HepG2 (cell line): ENCODE results near the gene BRCA1. TPM values are rescaled to one million over a fixed set of nuclear protein-coding genes. Genes with fewer than 3 reads are reported as not detected.

ENCODE experiments used
- DR1 ChIP-seq: sonication (generic); formaldehyde crosslinking; IDR thresholded peaks from 2 replicates; pipeline ENCODE4 v1.8.0; 2021; ENCODE audit warnings: mild to moderate bottlenecking, missing genetic modification reagents, inconsistent platforms
- HDAC1 ChIP-seq: sonication (generic); formaldehyde crosslinking; IDR thresholded peaks from 2 replicates; pipeline ENCODE4 v1.5.1; 2020; ENCODE audit warnings: mild to moderate bottlenecking, missing genetic modification reagents
- HNRNPLL ChIP-seq: fragments of 200-400 bp; formaldehyde crosslinking; IDR thresholded peaks from 2 replicates; pipeline ENCODE4 v1.6.1; 2017; ENCODE audit warnings: mild to moderate bottlenecking, low read depth, low read length; ENCODE audit not compliant: poor library complexity, severe bottlenecking
- KDM5B ChIP-seq: sonication (generic); formaldehyde crosslinking; IDR thresholded peaks from 2 replicates; pipeline ENCODE4 v1.4.0; 2020; ENCODE audit warnings: missing genetic modification reagents, mild to moderate bottlenecking, borderline replicate concordance
- RBAK ChIP-seq: sonication (generic); formaldehyde crosslinking; IDR thresholded peaks from 2 replicates; pipeline ENCODE4 v1.5.1; 2020; ENCODE audit warnings: mild to moderate bottlenecking, missing genetic modification reagents
- RFX1 ChIP-seq: fragments of 450-650 bp; IDR thresholded peaks from 2 replicates; pipeline ENCODE4 v1.6.1; 2017
- SOX13 ChIP-seq, 3 experiments: fragments of 450-650 bp in 1 of 3; sonication (generic) in 1 of 3; formaldehyde crosslinking in 1 of 3; IDR thresholded peaks in 2 of 3; conservative IDR thresholded peaks in 1 of 3; 2 replicates each; pipeline versions ENCODE4 v1.5.0 to v1.6.1; 2016 to 2020; ENCODE audit warnings: antibody characterized with exemption in 1 of 3, mild to moderate bottlenecking in 1 of 3, missing compliant biosample characterization in 1 of 3, missing genetic modification reagents in 1 of 3, moderate library complexity in 1 of 3
- ZFP41 ChIP-seq: sonication (generic); formaldehyde crosslinking; IDR thresholded peaks from 2 replicates; pipeline ENCODE4 v1.4.0; 2020; ENCODE audit warnings: mild to moderate bottlenecking, missing genetic modification reagents, borderline replicate concordance
- ZNF232 ChIP-seq: sonication (generic); formaldehyde crosslinking; IDR thresholded peaks from 2 replicates; pipeline ENCODE4 v1.4.0; 2020; ENCODE audit warnings: missing genetic modification reagents, borderline replicate concordance
- ZNF33B ChIP-seq: sonication (generic); formaldehyde crosslinking; IDR thresholded peaks from 2 replicates; pipeline ENCODE4 v1.5.1; 2020; ENCODE audit warnings: mild to moderate bottlenecking, missing genetic modification reagents
- ZNF530 ChIP-seq: sonication (generic); formaldehyde crosslinking; IDR thresholded peaks from 2 replicates; pipeline ENCODE4 v1.5.0; 2020; ENCODE audit warnings: low read depth, mild to moderate bottlenecking, missing genetic modification reagents
- ZNF572 ChIP-seq: sonication (generic); formaldehyde crosslinking; IDR thresholded peaks from 2 replicates; pipeline ENCODE4 v1.5.1; 2020; ENCODE audit warnings: mild to moderate bottlenecking, missing genetic modification reagents
- ZNF670 ChIP-seq: sonication (generic); formaldehyde crosslinking; IDR thresholded peaks from 2 replicates; pipeline ENCODE4 v1.8.0; 2022; ENCODE audit warnings: mild to moderate bottlenecking, missing genetic modification reagents, borderline replicate concordance
- ZNF737 ChIP-seq: sonication (generic); formaldehyde crosslinking; IDR thresholded peaks from 2 replicates; pipeline ENCODE4 v1.5.0; 2020; ENCODE audit warnings: missing genetic modification reagents, mild to moderate bottlenecking, borderline replicate concordance
- ZNF879 ChIP-seq: sonication (generic); formaldehyde crosslinking; IDR thresholded peaks from 2 replicates; pipeline ENCODE4 v1.8.1; 2023; ENCODE audit warnings: missing genetic modification reagents
- polyA plus RNA-seq, 8 experiments: library from polyadenylated mRNA; depleted of rRNA in 3 of 8; stranded (reverse) in 7 of 8; unstranded in 1 of 8; fragments of >200 nt; fragmentation: Illumina TruSeq in 4 of 8; extraction: Trizol in 4 of 8; gene quantifications; 2 replicates each; pipeline versions ENCODE4 v1.2.1 to v1.2.3, GENCODE V29; 2011 to 2016; ENCODE audit warnings: low read depth in 4 of 8, missing spikeins in 1 of 8, mixed read lengths in 1 of 8; ENCODE audit not compliant: insufficient read depth in 1 of 8
- total RNA-seq, 5 experiments: library from RNA; depleted of rRNA; stranded (reverse); fragments of >200 nt; fragmentation: Illumina TruSeq; extraction: Trizol; gene quantifications; 2 replicates each; pipeline ENCODE4 v1.2.3, GENCODE V29; 2016; ENCODE audit warnings: low read depth in 1 of 5
- TF ChIP-seq, protein P1 (sequence below): sonication (generic); formaldehyde crosslinking; IDR thresholded peaks from 2 replicates; pipeline ENCODE4 v1.5.1; 2020; ENCODE audit warnings: missing genetic modification reagents, mild to moderate bottlenecking, borderline replicate concordance
- TF ChIP-seq, protein P2 (sequence below): sonication (generic); formaldehyde crosslinking; IDR thresholded peaks from 2 replicates; pipeline ENCODE4 v1.8.1; 2023; ENCODE audit warnings: mild to moderate bottlenecking, inconsistent platforms, moderate library complexity, missing genetic modification reagents, borderline replicate concordance
- TF ChIP-seq, protein P3 (sequence below): sonication (generic); formaldehyde crosslinking; IDR thresholded peaks from 2 replicates; pipeline ENCODE4 v1.8.0; 2022; ENCODE audit warnings: missing genetic modification reagents, mild to moderate bottlenecking, borderline replicate concordance
- TF ChIP-seq, protein P4 (sequence below): sonication (generic); formaldehyde crosslinking; IDR thresholded peaks from 2 replicates; pipeline ENCODE4 v1.4.0; 2020; ENCODE audit warnings: missing genetic modification reagents

The BRCA1 gene
- total and polyA plus RNA-seq, 2 of the 13 experiments (the other 11 are each of a cell fraction or from before 2014, with no cell fraction given) = 13.3 to 37.5 TPM

DNA sequence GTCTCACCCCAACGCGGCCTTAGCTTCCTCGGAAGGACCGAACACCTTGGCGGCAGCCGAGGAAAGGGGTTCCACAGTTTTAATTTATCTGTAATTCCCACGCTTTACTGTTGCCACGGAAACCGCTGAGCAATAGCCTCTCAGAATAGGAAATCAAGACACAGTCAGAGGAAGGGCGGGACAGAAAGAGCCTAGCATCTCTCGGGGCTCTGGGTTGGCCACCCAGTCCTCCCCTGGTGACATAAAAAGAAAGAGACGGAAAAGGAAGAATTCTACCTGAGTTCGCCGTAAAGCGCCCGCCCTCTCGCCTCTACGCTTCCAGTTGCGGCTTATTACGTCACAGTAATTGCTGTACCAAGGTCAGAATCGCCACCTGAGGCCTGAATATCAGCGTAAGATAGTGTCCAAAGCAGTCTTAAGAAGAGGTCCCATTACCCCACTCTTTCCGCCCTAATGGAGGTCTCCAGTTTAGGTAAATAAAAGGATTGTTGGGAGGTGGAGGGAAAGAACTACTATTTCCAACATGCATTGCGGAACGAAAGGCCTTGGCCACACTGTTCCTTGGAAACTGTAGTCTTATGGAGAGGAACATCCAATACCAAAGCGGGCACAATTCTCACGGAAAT, 45.1 kb upstream of the BRCA1 start (continued):
- TF ChIP-seq, protein P1, sequence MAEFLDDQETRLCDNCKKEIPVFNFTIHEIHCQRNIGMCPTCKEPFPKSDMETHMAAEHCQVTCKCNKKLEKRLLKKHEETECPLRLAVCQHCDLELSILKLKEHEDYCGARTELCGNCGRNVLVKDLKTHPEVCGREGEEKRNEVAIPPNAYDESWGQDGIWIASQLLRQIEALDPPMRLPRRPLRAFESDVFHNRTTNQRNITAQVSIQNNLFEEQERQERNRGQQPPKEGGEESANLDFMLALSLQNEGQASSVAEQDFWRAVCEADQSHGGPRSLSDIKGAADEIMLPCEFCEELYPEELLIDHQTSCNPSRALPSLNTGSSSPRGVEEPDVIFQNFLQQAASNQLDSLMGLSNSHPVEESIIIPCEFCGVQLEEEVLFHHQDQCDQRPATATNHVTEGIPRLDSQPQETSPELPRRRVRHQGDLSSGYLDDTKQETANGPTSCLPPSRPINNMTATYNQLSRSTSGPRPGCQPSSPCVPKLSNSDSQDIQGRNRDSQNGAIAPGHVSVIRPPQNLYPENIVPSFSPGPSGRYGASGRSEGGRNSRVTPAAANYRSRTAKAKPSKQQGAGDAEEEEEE (CRISPR knock-in tag) = no peak; the same call in none of the 2 replicates
- TF ChIP-seq RFX1 (peak; percentile 88), DR1 (CRISPR knock-in tag) (no peak), ZFP41 (CRISPR knock-in tag) (no peak), ZNF572 (CRISPR knock-in tag) (0 out of 2 replicates have a peak, but pooled peaks have one; percentile 38), SOX13 (IDR thresholded peaks at IDR 0.05) (peak; percentile 3; the same call in 1 of the 2 replicates), SOX13 (CRISPR knock-in tag; conservative IDR thresholded peaks at IDR 0.05 in 1 of 2, IDR thresholded peaks at IDR 0.05 in 1 of 2) (no peak), ZNF33B (CRISPR knock-in tag) (no peak), ZNF530 (0 out of 2 replicates have a peak, but pooled peaks have one; percentile 38), ZNF232 (no peak), ZNF737 (0 out of 2 replicates have a peak, but pooled peaks have one; percentile 17), RBAK (CRISPR knock-in tag) (no peak), HDAC1 (CRISPR knock-in tag) (peak; percentile 77; the same call in 1 of the 2 replicates), HNRNPLL (no peak), KDM5B (CRISPR knock-in tag) (0 out of 2 replicates have a peak, but pooled peaks have one; percentile 4), ZNF879 (CRISPR knock-in tag) (no peak), ZNF670 (CRISPR knock-in tag) (no peak)
- TF ChIP-seq, protein P2, sequence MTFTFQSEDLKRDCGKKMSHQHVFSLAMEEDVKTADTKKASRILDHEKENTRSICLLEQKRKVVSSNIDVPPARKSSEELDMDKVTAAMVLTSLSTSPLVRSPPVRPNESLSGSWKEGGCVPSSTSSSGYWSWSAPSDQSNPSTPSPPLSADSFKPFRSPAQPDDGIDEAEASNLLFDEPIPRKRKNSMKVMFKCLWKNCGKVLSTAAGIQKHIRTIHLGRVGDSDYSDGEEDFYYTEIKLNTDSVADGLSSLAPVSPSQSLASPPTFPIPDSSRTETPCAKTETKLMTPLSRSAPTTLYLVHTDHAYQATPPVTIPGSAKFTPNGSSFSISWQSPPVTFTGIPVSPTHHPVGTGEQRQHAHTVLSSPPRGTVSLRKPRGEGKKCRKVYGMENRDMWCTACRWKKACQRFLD (CRISPR knock-in tag) = no peak; the same call in 1 of the 2 replicates
- TF ChIP-seq, protein P3, sequence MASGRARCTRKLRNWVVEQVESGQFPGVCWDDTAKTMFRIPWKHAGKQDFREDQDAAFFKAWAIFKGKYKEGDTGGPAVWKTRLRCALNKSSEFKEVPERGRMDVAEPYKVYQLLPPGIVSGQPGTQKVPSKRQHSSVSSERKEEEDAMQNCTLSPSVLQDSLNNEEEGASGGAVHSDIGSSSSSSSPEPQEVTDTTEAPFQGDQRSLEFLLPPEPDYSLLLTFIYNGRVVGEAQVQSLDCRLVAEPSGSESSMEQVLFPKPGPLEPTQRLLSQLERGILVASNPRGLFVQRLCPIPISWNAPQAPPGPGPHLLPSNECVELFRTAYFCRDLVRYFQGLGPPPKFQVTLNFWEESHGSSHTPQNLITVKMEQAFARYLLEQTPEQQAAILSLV (CRISPR knock-in tag) = no peak
- TF ChIP-seq, protein P4, sequence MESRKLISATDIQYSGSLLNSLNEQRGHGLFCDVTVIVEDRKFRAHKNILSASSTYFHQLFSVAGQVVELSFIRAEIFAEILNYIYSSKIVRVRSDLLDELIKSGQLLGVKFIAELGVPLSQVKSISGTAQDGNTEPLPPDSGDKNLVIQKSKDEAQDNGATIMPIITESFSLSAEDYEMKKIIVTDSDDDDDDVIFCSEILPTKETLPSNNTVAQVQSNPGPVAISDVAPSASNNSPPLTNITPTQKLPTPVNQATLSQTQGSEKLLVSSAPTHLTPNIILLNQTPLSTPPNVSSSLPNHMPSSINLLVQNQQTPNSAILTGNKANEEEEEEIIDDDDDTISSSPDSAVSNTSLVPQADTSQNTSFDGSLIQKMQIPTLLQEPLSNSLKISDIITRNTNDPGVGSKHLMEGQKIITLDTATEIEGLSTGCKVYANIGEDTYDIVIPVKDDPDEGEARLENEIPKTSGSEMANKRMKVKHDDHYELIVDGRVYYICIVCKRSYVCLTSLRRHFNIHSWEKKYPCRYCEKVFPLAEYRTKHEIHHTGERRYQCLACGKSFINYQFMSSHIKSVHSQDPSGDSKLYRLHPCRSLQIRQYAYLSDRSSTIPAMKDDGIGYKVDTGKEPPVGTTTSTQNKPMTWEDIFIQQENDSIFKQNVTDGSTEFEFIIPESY (CRISPR knock-in tag) = no peak
